Astrocyte of the cerebellum (primary cell): ENCODE results near the gene TMCO6.
"Not testable (repeated sequence)": the region's sequence is repeated elsewhere in the genome, so short reads cannot be mapped to it uniquely, and the experiment has no call there.

Experiments used
- DNase-seq: peaks from one replicate; pipeline ENCODE4 v3.0.0-alpha.2; 2011; ENCODE audit warnings: low read depth
- H3K4me3 ChIP-seq: 2 replicates; pipeline ENCODE4 v1.5.1; 2011; ENCODE audit warnings: mild to moderate bottlenecking, low read depth, low read length, moderate library complexity
- CTCF ChIP-seq: IDR thresholded peaks from 2 replicates; pipeline ENCODE4 v1.5.1; 2012; ENCODE audit warnings: low read length, low read depth, moderate library complexity, mild to moderate bottlenecking; ENCODE audit errors: missing control alignments
- in situ Hi-C: cut with HindIII; loops from 2 replicates; pipeline ENCODE4 v1.10.0; 2017; ENCODE audit warnings: low sequenced_read_pairs

The TMCO6 gene

GRCh38 chr5:140607031-140607430 lies 32.2 kb upstream of the TMCO6 start:
- in situ Hi-C loops, result no loop called here
- H3K4me3 ChIP-seq, result no peak overlapping the region
- no peak for DNase-seq
- TF ChIP-seq CTCF, result no peak

DNA sequence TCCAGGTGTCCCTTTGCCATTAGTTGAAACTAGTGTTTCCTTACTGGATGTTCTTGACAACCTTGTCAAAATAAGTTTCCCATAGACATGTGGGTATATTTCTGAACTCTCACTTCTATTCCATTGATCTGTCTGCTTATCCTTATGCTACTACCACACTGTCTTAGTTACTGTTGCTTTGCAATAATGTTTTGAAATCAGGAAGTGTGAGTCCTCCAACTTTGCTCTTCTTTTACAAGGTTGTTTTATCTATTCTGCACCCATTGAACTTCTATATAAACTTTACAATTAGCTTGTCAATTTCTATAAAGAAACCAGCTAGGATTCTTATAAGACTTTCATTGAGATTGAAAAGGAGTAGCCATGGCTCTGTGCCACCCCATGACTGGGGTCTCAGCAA lies 30.5 kb upstream of the TMCO6 start:
- in situ Hi-C loops, result no loop called here
- no peak overlapping the region for H3K4me3 ChIP-seq
- no peak for TF ChIP-seq CTCF
- DNase-seq, result no peak

DNA sequence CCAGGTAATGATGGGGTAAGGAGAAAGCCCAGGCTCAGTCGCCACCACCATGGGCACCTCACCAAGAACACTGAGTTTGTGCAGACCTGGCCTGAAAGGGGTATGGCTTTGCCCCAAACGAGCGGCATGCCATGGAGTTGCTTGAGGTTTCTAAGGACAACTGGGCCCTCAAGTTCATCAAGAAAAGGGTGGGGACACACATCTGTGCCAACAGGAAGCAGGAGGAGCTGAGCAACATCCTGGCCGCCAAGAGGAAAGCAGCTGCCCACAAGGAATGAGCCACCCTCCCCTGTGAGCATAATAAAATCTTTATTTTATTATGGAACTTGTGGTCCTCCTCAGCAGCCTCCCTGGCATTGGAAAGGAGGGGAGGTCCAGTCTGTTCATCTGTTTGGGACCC lies 30.1 kb upstream of the TMCO6 start:
- no peak overlapping the region for H3K4me3 ChIP-seq
- DNase-seq, result no peak
- no peak for TF ChIP-seq CTCF
- in situ Hi-C loops, result no loop called here

GRCh38 chr5:140611020-140611521 lies 28.2 kb upstream of the TMCO6 start:
- no peak for DNase-seq
- no peak overlapping the region for H3K4me3 ChIP-seq
- in situ Hi-C loops, result no loop called here
- no peak for TF ChIP-seq CTCF

DNA sequence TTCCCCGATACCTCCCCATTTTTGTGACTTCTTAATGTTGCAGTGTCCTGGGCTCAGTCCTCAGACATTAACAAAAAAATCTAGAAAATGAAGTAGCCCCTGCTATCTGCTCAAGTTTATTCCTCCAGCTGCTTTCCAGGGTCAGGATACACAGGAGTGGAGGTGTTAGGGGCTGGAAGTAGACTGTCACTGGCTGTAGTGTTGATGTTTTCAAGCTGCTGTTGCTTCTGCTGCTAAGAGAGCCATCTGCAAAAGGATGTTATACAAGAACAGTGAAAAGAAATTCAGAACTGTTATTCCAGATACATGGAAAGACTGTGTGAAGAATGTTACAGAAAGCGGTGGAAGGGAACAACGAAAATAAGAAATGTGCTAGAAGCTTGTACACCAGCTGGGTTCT lies 16.9 kb upstream of the TMCO6 start:
- DNase-seq, result no peak
- TF ChIP-seq CTCF, result no peak
- no peak overlapping the region for H3K4me3 ChIP-seq
- in situ Hi-C loops, result no loop called here

GRCh38 chr5:140623061-140623460 lies 16.2 kb upstream of the TMCO6 start:
- H3K4me3 ChIP-seq, in situ Hi-C loops, DNase-seq: not testable (repeated sequence)

GRCh38 chr5:140624886-140625285 lies 14.4 kb upstream of the TMCO6 start:
- in situ Hi-C loops, DNase-seq, H3K4me3 ChIP-seq: not testable (repeated sequence)

DNA sequence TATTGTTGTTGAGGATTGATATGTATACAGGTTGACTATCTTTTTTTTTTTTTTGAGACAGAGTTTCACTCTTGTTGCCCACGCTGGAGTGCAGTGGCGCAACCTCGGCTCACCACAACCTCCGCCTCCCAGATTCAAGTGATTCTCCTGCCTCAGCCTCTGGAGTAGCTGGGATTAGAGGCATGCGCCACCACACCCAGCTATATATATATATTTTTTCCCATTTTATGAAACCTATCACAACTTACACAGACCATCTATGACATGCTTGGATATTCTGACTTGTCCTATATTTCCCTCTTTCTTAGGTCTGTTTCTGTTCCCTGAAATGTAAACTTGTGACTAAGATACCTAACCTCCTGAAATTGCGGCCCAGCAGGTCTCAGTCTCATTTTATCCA lies 11.3 kb upstream of the TMCO6 start:
- H3K4me3 ChIP-seq, result no peak overlapping the region
- no peak for DNase-seq
- no peak for TF ChIP-seq CTCF
- in situ Hi-C loops, result no loop called here
